Endothelial cell (in vitro differentiated cells): ENCODE results near the gene STPG4. TPM values are rescaled to one million over a fixed set of nuclear protein-coding genes. Genes with fewer than 3 reads are reported as not detected.
A peak's percentile ranks its signal among the peaks of the same experiment; 100 is the strongest.

Experiments
- DNase-seq: peaks from one replicate; pipeline ENCODE4 v3.0.0; 2021; ENCODE audit warnings: low spot score
- H3K27ac Mint-ChIP-seq: one replicate; pipeline ENCODE4 v1.8.0; 2021; ENCODE audit warnings: mixed read lengths, inconsistent platforms; ENCODE audit not compliant: unreplicated experiment
- H3K27me3 Mint-ChIP-seq: one replicate; pipeline ENCODE4 v1.8.0; 2021; ENCODE audit warnings: mild to moderate bottlenecking, moderate library complexity, mixed read lengths, inconsistent platforms; ENCODE audit not compliant: unreplicated experiment
- H3K36me3 Mint-ChIP-seq: one replicate; pipeline ENCODE4 v1.8.0; 2021; ENCODE audit warnings: mild to moderate bottlenecking, low read depth, mixed read lengths, inconsistent platforms; ENCODE audit not compliant: unreplicated experiment
- H3K4me1 Mint-ChIP-seq: one replicate; pipeline ENCODE4 v1.8.0; 2021; ENCODE audit warnings: mild to moderate bottlenecking, mixed read lengths, inconsistent platforms; ENCODE audit not compliant: unreplicated experiment
- H3K4me3 Mint-ChIP-seq: one replicate; pipeline ENCODE4 v1.8.0; 2021; ENCODE audit warnings: mild to moderate bottlenecking, mixed read lengths, inconsistent platforms; ENCODE audit not compliant: unreplicated experiment
- H3K9me3 Mint-ChIP-seq: one replicate; pipeline ENCODE4 v1.8.0; 2021; ENCODE audit warnings: mixed read lengths, inconsistent platforms; ENCODE audit not compliant: unreplicated experiment
- CTCF ChIP-seq: fragments of 200-600 bp; sonication (generic); IDR thresholded peaks from one replicate; pipeline ENCODE4 v1.5.0; 2021; ENCODE audit warnings: antibody characterized with exemption; ENCODE audit not compliant: unreplicated experiment
- total RNA-seq: library from RNA; stranded (reverse); fragmentation: NEBNext Ultra II Directional; extraction: Animal tissue kit (Norgen Biotek cat#: 25700); gene quantifications from one replicate; pipeline ENCODE4 v1.2.1, GENCODE V29; 2021; ENCODE audit not compliant: unreplicated experiment

Gene STPG4
- total RNA-seq, 1 donor from 2014 or later = not detected

GRCh38 chr2:47070920-47071824, 83.9 kb downstream of the STPG4 start:
- TF ChIP-seq CTCF = no peak
- no peak for DNase-seq
- H3K4me3 Mint-ChIP-seq = no peak overlapping the region
- H3K27me3 Mint-ChIP-seq = peaks cover 11% of the 10 kb centered on the region
- H3K4me1 Mint-ChIP-seq = peaks cover 33% of the 10 kb centered on the region
- H3K36me3 Mint-ChIP-seq = peaks cover 5% of the 10 kb centered on the region
- no peaks in the 10 kb centered on the region for H3K9me3 Mint-ChIP-seq
- H3K27ac Mint-ChIP-seq = peak overlapping the region; percentile 82

GRCh38 chr2:47070155-47070919, 84.8 kb downstream of the STPG4 start:
- Mint-ChIP-seq H3K27me3 (peaks cover 11% of the 10 kb centered on the region), H3K36me3 (peaks cover 5% of the 10 kb centered on the region), H3K4me3 (no peak overlapping the region), H3K27ac (no peak overlapping the region), H3K4me1 (peaks cover 35% of the 10 kb centered on the region), H3K9me3 (no peaks in the 10 kb centered on the region)
- no peak for TF ChIP-seq CTCF
- no peak for DNase-seq

- no peak for TF ChIP-seq CTCF
- H3K36me3 Mint-ChIP-seq = peaks cover 5% of the 10 kb centered on the region
- H3K27ac Mint-ChIP-seq = no peak overlapping the region
- H3K4me1 Mint-ChIP-seq = peaks cover 34% of the 10 kb centered on the region
- peaks cover 11% of the 10 kb centered on the region for H3K27me3 Mint-ChIP-seq
- H3K9me3 Mint-ChIP-seq = no peaks in the 10 kb centered on the region
- H3K4me3 Mint-ChIP-seq = no peak overlapping the region
- DNase-seq = no peak
These were observed 85.4 kb downstream of the STPG4 start for GRCh38 chr2:47069628-47070154.

- no peak overlapping the region for H3K27ac Mint-ChIP-seq
- no peak for TF ChIP-seq CTCF
- H3K36me3 Mint-ChIP-seq = peaks cover 5% of the 10 kb centered on the region
- DNase-seq = no peak
- no peaks in the 10 kb centered on the region for H3K9me3 Mint-ChIP-seq
- peaks cover 34% of the 10 kb centered on the region for H3K4me1 Mint-ChIP-seq
- no peak overlapping the region for H3K4me3 Mint-ChIP-seq
- H3K27me3 Mint-ChIP-seq = peaks cover 9% of the 10 kb centered on the region
These were observed 86.0 kb downstream of the STPG4 start for GRCh38 chr2:47068981-47069627.
